ENCODE results near the gene CCR5AS.
"Not testable (repeated sequence)": the region's sequence is repeated elsewhere in the genome, so short reads cannot be mapped to it uniquely, and the experiment has no call there.

CCR5AS gene

DNA sequence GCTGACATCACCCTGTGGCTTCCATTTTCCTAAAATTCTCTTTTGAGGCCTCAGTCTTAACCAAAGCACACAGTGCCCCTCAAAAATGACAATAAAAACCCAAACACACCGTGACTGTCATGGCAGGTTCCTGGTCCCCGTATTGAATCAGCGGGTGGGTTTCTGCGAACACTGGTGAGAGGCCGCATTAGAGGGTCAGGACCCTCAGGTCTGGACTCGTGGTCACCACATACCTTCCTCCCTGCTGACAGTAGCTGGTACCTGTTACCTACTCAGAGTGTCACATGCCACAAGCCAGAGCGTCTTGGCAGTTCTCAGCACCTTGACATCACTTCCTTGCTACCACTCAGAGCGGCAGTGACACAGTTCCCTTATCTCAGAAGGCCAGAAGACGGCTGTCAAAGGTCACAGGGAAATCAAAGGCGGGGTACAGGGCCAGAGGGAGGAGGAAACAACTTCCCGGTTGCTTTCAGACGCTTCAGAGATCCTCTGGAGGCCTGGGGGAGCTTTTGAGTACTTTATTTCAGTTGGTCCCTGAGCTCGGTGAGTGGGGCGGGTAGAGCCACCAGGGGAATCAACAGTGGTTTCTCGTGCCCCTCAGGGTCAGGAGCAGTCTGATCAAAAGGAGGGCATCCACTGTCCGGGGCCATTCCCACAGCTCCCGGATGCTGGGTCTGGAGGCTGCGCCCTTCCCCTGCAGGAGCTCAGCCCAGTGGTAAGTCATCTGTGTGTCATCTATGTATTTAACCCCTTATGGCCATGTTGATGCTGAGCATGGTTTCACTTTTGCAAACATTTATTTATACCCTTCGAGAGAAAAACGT lies at the start of gene CCR5AS, which contains the start of gene CCRL2:
Gene CCR5AS, minus strand, starts transcription at position 279 of the 824 bp plus-strand sequence.
Gene CCRL2, plus strand, starts transcription at position 472 of the 824 bp plus-strand sequence. CDS start 821 bp downstream, outside the sequence.
- no peak for DNase-seq

DNA sequence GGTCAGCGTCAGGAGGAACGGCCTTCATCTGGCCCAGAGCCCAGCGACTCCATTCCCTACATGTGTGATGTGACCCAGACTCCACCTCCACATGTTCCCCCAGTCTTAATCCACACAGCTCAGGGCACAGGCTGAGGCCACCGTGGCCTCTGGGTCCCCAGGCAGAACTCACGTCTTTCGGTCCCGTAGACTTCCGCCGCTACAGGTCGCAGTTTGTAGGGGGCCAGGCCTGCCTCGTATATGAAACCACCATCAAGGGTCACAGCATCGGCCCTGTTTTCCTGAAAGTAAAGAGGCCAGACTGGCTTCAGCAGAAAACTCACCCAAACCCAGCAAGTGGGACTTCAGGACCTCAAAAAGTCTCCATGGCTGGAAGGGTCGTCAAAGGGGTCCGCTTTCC lies 49.3 kb upstream of the CCR5AS start:
- DNase-seq, result no peak

DNA sequence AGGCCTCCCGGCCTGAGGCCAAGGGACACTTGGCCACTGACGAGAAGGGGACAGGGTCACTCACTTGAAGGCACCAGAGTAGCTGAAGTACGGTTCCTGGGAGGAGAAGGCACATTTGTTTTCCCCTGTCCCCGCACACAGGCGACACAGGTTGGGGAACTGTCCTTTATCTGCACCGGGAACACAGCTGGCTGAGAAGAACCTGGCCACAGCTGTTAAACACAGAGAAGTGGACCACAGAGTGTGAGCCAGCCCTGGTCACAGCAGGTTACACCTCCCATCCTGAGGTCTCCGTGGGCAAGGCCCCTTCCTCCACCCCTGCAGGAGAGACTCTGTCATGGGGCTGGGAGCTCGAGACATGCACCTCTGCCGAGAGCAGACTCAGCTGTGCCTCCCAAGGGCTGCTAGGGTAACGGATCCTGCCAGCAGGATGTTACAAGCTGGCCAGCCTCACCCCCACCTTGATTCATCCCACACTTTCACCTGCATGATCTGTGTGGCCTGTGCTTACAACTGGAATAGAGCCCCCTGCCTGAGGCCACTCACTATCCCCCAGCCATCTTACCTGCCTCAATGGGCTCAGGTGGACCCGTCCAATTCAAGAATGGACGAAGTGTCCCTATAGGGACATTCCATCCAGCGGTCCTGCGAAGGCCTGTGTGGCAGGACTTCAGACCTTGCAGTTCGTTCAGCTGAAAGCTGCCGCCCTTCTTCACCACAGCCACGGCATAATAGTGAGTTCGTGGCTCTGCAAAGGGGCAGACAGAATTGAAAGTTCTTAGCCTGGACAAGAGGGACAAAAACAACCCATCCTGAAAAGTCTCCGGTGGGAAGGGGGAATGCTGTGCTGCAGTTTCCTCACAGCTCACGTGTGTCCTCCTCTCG lies 48.6 kb upstream of the CCR5AS start:
- DNase-seq, result no peak

DNA sequence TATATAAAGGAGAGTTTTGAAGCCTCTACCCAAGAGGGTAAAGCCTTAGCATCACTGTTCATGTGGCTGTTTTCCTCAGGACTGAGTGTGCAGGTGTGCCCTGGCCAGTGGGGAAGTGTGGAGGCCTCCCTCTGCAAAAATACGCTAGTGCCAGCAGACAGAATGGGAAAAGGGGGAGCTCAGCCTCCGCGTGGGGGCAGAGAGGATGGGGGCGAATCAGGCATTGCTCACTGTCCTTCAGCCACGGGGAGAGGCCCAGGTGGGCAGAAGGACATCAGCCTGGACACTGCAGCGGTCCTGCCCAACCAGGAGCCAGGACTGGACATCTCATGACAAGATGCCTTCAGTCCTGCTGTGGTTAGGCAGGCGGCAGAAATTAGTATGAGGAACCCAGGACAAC lies 47.7 kb upstream of the CCR5AS start:
- no peak for DNase-seq

DNA sequence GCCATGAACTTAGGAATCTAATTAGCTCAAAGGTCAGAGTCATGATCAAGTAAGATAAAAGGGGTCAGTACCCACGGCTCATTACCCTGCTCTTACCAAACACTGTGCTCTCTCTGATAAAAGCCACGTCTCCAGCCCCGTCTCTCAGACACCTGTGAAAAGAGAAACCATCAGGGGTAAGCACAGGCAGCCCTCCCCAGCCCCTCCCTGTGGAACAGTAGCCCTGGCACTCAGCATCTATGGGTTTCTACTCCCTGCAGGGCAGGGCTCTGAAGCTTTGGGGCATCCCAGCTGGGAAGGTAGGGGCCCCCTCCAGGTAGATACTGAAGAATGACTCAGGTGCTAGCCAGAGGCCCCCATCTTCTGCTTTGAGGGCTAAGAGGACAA lies 47.3 kb upstream of the CCR5AS start:
- DNase-seq, result no peak

DNA sequence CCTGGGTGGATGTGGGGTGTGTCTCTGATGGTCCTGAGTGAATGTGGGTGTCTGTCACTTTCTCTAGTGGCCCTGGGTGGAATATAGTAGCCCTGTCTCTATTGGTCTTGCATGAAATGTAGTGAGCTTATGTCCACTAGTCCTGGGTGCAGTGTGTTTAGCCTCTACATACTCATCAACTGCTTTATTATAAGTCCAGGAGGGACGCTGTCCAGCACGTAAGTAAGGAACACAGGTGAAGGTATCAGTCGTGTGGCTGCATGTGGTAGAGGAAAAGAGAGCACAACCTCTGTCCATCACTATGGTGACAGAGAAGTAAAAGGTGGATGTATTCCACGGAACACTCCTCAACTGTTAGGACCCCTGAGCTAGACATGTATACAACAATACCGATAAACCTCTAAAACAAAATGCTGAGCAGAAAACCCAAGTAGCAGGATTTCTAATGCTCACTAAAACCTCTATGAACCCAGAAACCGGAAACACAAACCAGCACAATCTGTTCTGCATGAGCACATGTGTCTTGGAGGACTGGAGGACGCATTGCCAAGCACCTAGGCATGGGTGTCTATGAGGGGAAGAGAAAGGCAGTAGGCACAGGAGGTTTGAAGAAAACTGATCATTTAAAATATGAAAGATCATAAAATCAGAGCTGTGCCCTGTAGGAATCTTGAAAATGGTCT lies 46.8 kb upstream of the CCR5AS start:
- DNase-seq, result no peak

DNA sequence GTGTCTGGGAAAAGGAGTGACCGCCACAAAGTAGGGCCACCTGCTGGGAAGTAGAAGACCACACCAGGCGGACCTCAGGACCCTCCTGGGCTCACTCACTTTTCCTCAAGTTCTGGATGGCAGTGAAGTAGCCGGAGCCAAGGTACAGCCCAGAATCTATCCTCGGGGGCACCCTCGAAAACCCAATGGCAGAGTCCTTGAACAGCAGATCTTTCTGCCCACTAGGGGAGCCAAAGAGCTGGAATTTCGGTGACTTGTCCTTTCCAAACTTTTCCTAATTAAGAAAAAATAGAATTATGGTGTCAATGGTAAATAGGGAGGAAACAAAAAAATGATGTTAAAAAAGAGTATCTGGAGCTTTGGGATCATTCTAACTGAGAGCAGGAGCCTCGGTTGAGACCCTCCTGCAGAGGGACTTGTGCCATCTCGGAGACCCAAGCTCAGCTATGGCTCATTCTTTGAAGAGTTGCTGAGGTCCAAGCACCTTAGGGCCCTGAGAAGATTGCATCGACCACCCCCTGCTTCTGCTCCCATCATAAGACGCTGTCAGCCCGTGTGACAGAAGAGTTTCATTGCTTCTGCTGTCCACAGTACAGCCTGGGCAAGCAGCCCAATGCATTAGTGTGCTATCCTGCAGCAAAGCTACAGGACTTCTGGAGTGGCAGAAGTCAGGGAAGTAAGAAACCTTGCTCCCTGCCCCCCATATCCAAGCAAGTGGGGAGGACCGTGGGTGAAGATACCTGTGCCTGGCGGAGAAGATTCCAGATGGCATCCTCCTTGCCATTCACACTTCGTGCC lies 43.1 kb upstream of the CCR5AS start:
- no peak for DNase-seq

DNA sequence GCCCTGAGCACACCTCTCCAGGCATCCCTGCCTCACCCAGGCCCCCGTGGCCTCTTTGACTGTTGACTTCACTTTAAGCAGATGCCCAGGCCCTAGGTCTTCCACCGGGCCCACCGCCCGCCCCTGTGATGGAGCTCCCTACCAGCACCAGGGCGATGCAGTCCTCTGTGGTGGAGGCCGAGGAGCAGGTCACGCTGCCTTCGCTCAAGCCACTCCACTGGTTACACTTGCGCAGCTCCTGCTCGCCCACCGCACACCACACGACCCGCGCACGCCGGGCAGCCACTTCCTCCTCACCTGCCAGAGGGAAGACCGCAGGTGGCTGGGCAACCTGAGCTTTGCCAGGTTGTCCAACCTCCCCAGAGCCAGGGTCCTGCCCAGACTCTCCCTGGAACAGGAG lies 41.9 kb upstream of the CCR5AS start:
- no peak for DNase-seq

DNA sequence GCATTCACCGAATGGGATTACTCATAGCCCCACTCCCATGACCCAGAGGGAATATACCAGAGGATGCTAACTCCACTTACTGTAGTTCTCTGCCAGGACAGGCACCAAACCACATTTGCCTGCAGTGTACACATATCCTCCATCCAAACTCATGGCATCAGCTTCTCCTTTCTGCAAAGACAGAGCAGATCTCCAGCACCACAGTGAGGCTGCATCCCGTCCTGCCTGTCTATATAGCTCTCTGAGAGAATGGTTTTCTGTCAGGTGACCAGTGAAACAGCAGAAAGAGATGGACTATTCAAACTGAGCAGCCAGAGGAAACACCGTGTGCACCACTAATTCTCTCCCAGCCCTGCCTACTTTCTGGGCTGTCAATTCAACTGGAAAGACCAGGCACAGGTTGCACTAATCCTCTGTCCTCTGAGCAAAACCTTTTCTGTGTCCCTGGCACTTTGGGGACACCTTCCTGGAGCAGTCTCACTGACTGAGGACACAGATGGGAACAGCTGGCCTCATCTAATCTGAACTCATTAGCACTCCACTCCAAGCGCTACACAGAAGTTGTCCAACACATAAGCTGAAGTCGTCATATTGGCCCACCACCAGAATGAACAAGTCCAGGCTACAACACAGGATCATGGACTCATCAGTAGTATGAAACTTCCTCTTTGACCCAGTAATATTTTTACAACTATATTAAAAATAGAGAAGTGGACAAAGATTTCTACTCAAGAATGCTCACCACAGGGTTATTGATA lies 40.5 kb upstream of the CCR5AS start:
- no peak for DNase-seq

DNA sequence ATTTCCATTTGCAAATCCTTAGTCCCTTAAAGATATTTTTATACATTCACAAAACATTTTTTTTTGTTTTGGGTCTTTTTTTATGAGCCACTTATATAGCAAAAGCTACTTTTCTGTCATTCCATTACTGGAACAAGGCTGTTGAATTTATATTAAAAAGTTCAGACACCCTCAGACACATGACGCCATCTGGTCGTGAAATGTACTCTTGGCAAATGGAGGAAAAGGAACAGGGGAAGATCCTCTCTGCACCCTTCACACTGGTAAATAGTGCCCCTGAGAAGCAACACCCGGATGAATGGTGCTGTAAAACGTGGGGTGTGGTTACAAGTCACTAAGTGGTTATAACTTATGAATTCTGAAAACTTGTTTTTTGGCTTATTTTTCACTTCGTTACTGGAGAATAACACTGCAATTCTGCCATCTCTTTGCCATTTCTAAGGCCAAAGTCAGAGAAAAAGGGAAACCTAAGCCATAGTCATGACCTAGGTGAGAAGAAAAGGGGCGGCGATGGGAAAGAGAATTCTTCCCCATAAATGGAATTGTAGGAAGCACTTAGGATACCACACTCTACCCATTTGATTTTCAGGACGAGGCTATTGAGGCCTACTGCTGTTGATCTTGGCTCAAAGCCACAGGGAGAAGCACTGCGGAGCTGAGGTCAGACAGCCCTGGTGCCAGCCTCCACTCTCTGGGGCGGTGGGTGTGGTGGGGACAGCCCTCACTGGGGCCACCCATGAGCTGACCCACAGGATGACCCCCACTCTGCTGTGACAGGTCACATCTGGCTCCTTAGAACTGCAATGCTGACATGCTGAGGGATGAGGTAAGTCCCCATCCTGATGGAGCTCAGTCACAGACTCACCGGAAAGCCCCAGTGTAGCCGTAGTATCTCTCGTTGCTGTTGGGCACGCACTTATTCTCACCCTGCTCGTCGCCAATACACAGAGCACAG lies 36.0 kb upstream of the CCR5AS start:
- peak in 1 of 2 experiments; percentile 35 for DNase-seq

DNA sequence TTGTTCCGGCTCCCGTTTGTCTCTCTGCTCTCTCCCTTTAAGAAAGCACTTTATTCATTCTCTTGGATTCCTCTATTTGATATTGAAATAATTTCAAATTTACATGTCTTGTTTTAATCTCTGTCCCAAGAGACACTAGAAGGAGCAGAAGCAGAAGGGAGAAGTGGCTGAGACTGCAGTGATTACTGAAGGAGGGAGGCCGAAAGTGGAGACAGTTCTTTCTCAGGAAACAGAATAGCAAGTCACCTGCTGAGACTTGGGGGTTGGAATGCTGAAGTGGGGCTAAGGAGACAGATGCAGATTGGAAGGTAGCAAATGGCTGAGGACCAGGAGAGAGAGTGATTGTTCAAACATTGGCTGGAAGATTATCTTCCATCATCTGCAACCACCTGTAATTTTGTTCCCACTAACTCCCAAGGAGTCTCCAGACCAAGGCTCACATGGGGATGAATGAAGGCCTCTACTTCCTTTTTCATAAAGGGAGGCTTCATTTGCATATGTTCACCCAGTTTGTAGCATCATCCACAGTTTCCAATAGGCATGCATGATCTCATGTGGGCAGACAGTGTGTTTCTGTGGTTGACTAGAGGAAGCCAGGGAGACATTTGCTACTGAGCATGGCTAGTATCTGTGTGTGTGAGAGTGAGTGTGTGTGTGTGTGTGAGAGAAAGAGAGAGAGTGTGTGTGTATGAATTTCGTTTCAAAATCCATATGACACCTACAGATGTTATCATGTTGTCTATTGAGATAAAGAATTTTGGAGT lies 33.8 kb upstream of the CCR5AS start:
- no peak for DNase-seq

DNA sequence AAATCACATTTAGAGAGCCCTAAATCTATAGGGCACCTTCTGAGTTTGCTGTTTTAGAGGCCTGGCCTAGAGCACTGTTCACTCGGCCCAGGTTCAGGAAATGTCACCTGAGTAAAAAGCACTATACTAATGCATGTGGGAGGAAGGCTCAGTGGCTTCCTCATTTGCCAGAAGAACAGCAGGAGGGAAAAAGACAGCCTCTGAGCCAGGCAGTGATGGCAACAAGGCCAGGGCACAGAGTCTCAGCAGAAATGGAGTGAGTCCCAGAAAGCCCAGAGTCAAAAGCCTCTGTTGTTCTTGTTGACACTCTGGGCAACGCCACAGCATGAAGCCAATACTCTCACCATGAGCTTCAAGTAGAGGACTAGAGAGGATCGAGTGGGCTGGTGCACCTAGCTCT lies 32.0 kb upstream of the CCR5AS start:
- no peak for DNase-seq

DNA sequence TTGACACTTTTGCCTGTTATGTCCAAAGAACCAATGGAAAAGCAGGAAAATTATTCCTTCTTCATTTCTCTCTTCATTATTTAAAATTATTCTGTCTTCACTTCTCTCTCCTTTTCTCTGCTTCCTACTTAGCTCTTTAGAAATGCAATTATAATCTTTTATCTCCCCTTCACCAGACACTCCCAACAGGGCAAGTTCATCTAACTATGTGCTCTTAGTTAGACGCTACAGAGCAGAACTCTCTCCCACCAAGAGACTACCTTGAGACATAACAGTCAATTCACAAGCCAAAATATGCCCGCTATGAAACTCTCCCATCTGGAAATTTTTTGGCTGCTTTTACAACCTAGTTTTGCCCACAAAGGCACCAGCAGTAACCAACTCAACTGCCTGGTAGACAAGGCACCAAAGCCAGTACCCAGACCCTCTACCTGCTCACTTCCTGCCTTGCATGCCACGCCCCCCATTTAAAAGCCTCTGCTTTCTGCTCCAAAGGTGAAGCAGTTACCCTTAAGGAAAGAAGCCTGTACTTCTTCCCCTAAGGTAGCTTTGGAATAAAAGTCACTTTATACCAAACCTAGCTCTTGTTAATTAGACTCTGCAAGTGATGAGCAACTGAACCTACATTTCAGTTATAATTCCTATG lies 28.3 kb upstream of the CCR5AS start:
- no peak for DNase-seq

DNA sequence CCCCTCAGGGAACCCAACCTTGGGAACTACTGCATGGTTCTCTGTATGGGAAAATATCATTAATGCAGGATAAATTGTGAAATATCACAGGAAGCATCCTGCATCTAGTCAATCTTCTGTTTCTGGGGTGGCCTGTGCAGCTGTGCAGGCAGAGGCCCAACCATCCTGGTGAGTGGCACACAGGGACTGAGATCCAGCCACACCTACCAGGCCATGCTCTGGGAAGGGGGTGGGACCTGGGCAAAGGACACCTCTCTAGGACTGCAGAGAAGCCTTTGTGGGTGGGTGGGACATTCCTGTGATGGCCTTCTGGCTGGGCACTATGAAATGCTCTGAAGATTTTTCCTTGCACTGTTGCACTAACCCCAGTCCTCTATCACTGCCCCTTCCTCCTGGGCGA lies 27.0 kb upstream of the CCR5AS start:
- DNase-seq, result no peak

DNA sequence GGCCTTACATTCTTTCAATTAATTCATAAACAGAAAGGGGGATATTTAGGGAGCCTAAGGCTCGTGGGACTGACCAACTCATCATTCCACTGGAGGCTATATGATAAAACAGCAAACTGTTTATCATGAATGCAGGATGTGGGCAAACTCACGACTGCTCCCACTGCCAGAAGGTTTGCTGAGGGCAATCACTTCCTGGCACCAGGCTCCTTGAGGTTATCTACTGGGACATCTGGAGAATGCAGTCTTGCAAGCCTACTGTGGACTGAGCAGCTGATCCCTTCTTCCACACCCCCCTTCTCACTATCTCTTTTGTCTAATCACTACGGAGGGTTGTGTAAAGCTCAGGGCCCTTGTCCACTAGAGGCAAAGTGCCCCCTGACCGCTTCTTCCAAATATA lies 26.3 kb upstream of the CCR5AS start:
- not testable (repeated sequence) for DNase-seq

DNA sequence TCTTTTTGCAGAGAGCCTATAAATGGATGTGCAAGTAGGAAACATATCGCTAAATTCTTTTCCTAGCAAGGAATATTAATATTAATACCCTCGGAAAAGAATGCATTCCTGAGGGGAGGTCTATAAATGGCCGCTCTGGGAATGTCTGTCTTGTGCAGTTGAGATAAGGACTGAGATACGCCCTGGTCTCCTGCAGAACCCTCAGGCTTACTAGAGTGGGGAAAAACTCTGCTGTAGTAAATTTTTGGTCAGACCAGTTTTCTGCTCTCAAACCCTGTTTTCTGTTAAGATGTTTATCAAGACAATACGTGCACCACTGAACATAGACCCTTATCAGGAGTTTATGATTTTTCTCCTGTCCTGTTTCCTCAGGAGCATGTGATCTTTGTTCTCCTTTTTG lies 25.0 kb upstream of the CCR5AS start:
- DNase-seq, result not testable (repeated sequence)

DNA sequence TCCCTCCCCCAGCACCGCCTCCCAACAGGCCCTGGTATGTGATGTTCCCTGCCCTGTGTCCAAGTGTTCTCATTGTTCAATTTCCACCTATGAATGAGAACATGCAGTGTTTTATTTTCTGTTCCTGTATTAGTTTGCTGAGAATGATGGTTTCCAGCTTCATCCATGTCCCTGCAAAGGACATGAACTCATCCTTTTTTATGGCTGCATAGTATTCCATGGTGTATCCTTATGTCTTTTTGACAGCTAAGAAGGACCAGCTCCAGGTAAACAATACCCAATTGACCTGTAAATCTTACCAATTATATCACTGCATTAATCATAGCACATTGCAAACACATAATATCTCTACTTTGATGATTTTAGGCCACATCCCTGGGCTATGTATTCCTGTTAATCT lies 24.0 kb upstream of the CCR5AS start:
- not testable (repeated sequence) for DNase-seq

DNA sequence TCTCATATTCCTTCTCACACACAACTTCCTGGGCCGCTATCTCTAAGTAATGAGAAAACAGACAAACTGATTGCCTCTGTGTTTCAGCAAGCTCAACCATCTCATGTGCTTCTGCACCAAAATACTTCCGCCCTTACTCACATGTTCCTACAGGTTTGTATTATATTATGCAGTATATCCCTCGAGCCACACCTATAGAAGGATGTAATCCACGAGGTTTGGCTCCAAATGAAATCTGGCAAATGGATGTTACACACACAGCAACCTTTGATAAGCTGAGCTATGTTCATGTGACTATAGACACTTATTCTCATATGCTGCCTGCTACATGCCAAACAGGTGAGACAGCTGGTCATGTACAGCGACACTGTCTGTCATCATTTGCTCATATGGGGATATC lies 22.8 kb upstream of the CCR5AS start:
- no peak for DNase-seq

DNA sequence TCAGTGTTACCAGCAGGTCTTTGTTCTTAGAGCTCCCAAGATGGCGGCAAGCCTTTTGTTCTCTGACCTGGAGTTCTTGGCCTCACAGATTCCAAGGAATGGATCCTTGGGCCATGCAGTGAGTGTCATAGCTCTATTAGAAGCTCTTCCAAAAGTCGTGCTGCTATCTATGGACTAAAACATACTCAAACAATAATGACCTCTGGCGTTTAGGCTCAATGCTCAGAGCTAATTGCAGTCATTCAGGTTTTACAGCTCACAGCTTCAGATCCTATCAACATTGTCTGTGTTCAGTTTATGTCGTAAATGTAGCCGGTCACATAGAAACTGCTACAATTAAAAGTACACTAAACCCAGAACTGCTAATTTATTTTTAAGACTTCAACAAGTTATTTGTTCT lies 22.4 kb upstream of the CCR5AS start:
- no peak for DNase-seq

All from SHP77 (cell line).